GM19452 (cell line): ENCODE results near the gene CDK5R1.

Experiments used
- ATAC-seq: cut with Tn5 transposase; IDR thresholded peaks from one replicate; pipeline ENCODE4 v1.9.1; 2021; ENCODE audit not compliant: unreplicated experiment

Gene CDK5R1

GRCh38 chr17:32492264-32492589 lies 5.4 kb downstream of the CDK5R1 start:
- ATAC-seq = no peak

- no peak for ATAC-seq
Measured at GRCh38 chr17:32492648-32493289, 6.0 kb downstream of the CDK5R1 start.

- ATAC-seq = no peak
Measured at GRCh38 chr17:32493571-32493970, 6.8 kb downstream of the CDK5R1 start.

GRCh38 chr17:32493976-32494513 lies 7.3 kb downstream of the CDK5R1 start:
- no peak for ATAC-seq

DNA sequence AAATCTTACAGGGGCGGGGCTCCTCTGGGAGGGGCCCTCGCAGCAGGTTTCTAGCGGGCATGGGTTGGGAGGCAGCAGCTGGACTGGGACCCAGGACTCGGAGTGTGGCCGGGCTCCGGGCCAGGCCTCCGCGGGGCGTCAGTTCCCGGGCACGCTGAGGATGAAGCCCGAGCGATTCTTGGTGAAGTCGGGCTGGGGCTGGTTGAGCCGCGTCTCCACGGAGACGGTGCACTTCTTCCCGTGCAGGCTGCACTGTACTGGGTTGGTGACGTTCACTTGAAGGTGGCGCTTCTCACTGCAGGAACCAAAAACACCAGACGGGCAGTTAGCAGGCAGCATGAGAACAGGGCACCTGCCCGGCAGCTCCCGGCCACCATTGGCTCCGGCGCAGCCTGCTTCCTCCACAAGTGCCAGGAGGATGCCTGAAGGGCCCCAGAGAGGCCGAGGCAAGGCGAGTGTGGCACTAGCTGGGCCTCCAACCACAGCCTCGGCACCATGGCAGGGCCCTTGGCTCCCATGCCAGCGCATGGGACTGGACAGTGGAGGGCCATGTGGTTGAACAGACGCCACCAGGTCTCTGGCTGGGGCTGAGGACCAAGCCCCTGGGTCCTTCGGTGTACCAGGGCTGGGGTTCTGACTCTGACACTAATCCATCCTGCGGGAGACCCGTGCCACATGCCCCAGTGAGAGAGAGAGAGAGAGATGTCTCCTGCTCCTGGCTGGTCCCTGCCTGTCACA lies 8.0 kb downstream of the CDK5R1 start:
- no peak for ATAC-seq

GRCh38 chr17:32495359-32496231 lies 8.8 kb downstream of the CDK5R1 start:
- no peak for ATAC-seq

DNA sequence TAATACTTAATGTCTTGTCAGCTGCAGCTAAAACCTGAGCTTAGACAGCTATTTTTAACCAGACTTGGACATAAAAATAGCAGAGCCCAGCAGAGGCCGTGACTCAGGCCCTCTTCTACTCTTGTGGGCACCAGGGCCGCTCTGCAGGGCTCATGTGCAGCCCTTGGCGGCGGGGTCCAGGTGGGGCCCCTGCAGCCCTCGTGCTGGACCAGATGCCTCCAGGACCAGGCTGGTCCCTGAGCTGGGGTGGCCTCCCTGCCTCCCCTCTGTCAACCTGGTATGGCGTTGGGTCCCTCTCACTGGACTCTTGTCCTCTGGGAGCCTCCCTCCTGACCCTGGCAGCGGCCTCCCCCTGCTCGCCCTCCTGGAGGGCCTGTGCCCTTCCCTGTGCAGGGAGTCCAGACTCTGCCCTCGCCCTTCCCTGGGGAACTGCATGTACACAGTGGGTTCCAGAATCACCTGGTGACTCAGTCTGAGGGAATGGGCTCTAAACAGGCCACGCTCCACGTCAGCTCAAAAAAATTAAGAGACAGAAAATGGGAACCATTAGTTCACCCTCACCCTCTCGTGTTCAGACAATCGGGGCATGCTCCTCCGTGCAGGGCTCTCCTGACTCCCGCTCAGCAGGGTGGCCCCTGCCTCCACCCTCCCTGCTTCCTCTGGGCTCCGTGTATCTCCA lies 9.7 kb downstream of the CDK5R1 start:
- no peak for ATAC-seq

- ATAC-seq = no peak
Measured at GRCh38 chr17:32497431-32498205, 10.8 kb downstream of the CDK5R1 start.

DNA sequence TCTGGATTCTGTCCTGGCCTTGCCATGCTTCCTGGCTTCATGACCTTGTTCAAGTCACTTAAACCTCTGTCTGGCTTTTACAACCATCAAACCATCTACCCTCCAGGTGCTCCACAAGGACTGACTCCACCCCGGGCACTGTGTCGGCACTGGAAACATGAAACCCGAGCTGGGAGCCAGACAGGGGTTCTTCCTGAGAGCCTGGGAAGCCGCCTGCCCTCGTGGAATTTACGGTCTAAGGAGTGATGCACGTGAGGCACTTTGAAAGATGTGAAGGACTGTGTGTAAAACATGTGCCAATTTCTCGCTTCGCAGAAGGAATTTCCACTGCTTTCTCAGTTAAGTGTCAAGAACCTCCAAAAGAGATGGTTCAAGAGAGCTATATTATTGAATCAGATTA lies 11.6 kb downstream of the CDK5R1 start:
- no peak for ATAC-seq

- ATAC-seq = no peak
Measured at GRCh38 chr17:32502013-32502412, 15.2 kb downstream of the CDK5R1 start.

DNA sequence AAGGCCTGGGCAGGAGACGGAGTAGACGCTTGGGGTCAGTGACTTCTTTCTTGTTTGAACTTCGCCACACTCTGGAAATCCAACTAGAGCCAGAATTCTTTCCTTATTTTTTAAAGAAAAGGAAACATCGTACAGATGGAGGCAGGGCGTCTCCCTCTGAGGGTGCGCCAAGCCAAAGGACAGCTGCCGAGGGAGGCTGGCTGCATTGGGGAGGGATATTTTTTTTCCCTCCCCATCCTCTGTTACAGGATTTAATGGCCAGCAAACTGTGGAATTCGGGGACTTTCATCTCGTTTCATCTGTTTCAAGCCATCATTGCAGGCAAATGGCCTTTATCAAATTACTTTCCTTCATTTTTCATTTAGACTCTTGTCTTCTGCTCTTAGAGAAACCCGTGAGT lies 15.9 kb downstream of the CDK5R1 start:
- ATAC-seq = no peak

DNA sequence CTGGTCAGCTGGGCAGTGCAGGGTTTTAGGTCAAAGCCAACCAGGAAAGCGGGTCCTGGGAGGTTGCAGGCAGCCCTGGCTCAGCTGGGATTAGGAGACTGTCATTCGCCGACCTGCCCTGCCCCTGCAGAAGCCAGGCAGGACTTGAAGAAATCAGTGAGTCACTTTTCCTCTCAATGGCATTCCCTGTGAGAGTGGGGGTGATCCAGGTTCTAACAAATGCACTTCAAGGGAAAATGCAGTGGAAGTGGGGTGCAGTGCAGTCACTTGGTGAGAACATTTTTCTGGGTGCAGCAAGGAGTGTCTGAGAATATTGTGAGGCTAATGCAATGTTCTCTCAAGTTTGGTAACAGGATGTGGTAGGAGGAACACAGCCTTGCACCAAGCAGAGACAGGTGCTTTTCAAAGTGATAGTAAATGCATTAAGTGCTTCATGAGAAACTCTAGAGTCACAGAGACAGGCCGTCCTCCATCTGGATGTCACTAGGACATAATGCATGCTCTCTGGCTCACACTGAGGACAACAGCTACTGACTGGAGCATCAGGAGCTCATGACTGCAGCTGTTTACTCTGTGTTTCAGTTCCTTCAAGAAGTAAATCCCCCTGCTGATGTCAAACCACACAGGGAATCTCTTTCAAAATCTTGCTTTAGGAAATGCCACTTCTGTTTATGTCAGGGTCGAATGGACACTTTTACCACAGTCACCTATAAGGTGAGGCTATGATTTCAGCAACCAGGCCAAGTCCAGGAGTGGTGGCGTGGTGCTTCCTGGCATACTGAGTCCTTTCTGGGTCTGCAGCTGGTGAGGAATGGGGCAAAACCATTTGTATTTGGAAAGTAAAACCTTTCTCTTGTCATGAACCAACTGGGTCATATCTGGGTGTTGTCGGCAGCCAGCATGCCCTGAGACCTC lies 16.7 kb downstream of the CDK5R1 start:
- peak; percentile 89 for ATAC-seq

GRCh38 chr17:32504166-32504990 lies 17.6 kb downstream of the CDK5R1 start:
- ATAC-seq = peak; percentile 32

DNA sequence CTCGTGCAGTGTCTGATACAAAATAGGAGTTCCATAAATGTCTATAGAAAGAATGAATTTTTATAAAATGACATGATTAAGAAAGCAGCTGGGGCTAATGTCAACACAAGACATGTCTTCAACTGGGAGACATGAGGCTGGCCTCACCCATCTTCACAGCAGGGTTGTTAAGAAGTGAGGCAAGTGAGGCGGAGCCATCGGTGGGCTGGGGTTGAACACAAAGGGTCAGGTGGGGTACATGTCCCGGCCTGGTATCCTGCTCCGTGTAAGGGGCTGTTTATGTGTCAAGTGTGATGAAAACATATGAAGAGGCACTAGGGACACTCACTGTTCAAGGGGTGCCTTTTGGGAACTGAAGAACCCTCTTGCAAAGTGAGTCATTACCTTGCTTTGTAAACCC lies 22.1 kb downstream of the CDK5R1 start:
- ATAC-seq = no peak

GRCh38 chr17:32510466-32510865 lies 23.7 kb downstream of the CDK5R1 start:
- ATAC-seq = no peak

- no peak for ATAC-seq
Measured at GRCh38 chr17:32512328-32512727, 25.5 kb downstream of the CDK5R1 start.

DNA sequence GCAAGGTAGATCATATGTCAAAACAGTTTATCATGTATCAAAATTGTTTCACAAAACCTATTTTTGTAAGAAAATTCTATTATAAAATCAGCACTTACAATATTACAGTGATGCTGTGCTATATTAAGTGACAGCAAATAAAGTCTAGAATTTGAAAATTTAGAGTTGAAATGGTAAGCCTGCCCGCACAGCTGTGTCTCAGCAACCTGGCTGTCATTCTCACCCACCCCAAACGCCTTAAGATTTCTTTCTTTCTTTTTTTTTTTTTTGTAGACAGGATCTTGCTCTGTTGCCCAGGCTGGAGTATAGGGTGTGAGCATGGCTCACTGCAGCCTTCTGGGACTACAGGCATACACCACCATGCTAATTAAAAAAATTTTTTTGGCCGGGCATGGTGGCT lies 26.8 kb downstream of the CDK5R1 start:
- ATAC-seq = no peak

GRCh38 chr17:32514606-32515005 lies 27.8 kb downstream of the CDK5R1 start:
- no peak for ATAC-seq
